Central memory CD8-positive, alpha-beta T cell (primary cell): ENCODE measurements around the gene SPOCK1.

ENCODE experiments used
- ATAC-seq: fragments of 150-1000 bp; cut with Tn5 transposase; replicated peaks from 2 replicates; pipeline ENCODE4 v1.10.0; 2022; ENCODE audit warnings: mild to moderate bottlenecking, moderate FRiP score, moderate number of reproducible peaks; ENCODE audit not compliant: poor library complexity, severe bottlenecking; ENCODE audit errors: extremely low read depth
- DNase-seq, 2 donors: peaks; one replicate each; pipeline ENCODE4 v3.0.0; 2021; ENCODE audit warnings: low spot score in 2 of 2
- H3K27ac Mint-ChIP-seq: one replicate; pipeline ENCODE4 v1.8.0; 2022; ENCODE audit warnings: low read depth, mild to moderate bottlenecking, moderate library complexity, mixed read lengths
- H3K27me3 Mint-ChIP-seq: one replicate; pipeline ENCODE4 v1.8.0; 2022; ENCODE audit warnings: mixed read lengths
- H3K36me3 Mint-ChIP-seq: one replicate; pipeline ENCODE4 v1.8.0; 2022; ENCODE audit warnings: mild to moderate bottlenecking, moderate library complexity, mixed read lengths; ENCODE audit not compliant: insufficient read depth
- H3K4me1 Mint-ChIP-seq: one replicate; pipeline ENCODE4 v1.8.0; 2022; ENCODE audit warnings: mixed read lengths
- H3K4me3 Mint-ChIP-seq: one replicate; pipeline ENCODE4 v1.8.0; 2022; ENCODE audit warnings: mild to moderate bottlenecking, moderate library complexity, mixed read lengths
- H3K9me3 Mint-ChIP-seq: one replicate; pipeline ENCODE4 v1.8.0; 2022; ENCODE audit warnings: mixed read lengths

The SPOCK1 gene

DNA sequence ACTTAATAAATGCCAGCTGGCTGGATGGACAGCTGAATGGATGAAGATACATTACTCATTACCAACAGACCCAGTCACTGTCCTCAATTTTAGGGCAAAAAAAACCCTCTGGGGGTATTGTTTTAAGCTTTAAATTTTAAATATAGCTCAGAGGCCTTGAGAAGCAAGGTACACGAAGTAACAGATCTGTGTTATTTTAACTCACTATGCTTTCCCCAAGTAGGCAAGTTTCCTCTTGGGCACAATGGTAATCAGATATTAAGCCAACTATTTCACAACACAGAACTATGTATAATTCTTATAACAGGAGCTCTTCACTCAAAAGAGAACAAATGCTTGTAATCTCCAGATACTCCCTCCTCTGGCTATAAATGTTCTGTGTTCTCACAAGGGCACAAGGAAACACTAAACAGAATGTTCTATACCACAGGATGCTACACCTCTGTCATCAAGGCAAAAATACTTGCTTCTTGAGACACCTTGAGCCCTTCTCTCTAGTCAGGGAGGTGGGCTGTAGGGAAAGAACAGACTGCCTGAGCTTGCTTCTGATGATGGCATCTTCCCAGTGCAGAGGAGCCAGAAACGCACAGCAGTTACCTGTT lies 443.8 kb downstream of the SPOCK1 start:
- peaks cover 7% of the 10 kb centered on the region for H3K9me3 Mint-ChIP-seq
- no peak overlapping the region for H3K27ac Mint-ChIP-seq
- H3K4me1 Mint-ChIP-seq, result no peaks in the 10 kb centered on the region
- no peaks in the 10 kb centered on the region for H3K36me3 Mint-ChIP-seq
- H3K4me3 Mint-ChIP-seq, result no peak overlapping the region
- no peak for ATAC-seq
- peaks cover 16% of the 10 kb centered on the region for H3K27me3 Mint-ChIP-seq
- DNase-seq, result no peak

GRCh38 chr5:137054792-137055191 lies 444.3 kb downstream of the SPOCK1 start:
- no peak overlapping the region for H3K27ac Mint-ChIP-seq
- H3K27me3 Mint-ChIP-seq, result peaks cover 16% of the 10 kb centered on the region
- no peak for DNase-seq
- no peak overlapping the region for H3K4me3 Mint-ChIP-seq
- ATAC-seq, result no peak
- H3K36me3 Mint-ChIP-seq, result no peaks in the 10 kb centered on the region
- no peaks in the 10 kb centered on the region for H3K4me1 Mint-ChIP-seq
- H3K9me3 Mint-ChIP-seq, result peaks cover 7% of the 10 kb centered on the region

DNA sequence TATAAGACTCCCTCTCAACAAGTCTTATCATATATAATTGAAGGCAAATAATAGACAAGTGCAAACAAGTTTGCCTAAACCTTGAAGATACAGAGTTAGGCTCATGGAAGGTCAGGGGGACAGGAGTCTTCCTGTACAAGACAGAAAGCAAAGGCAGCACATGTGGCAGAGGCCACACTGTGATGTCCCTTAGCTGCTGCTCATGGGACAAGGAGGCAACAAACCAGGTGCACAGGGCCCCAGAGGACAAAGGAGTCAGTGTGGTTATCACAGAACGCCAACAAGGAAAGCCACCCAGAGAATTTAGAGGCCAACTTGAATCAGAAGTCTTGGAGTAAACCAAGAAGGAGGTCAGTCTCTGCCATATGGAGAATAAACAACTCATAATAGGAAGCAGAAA lies 444.8 kb downstream of the SPOCK1 start:
- H3K27ac Mint-ChIP-seq, result no peak overlapping the region
- peaks cover 15% of the 10 kb centered on the region for H3K27me3 Mint-ChIP-seq
- no peak overlapping the region for H3K4me3 Mint-ChIP-seq
- DNase-seq (no peak), ATAC-seq (no peak)
- H3K9me3 Mint-ChIP-seq, result peaks cover 7% of the 10 kb centered on the region
- no peaks in the 10 kb centered on the region for H3K36me3 Mint-ChIP-seq
- no peaks in the 10 kb centered on the region for H3K4me1 Mint-ChIP-seq

- Mint-ChIP-seq H3K9me3 (no peaks in the 10 kb centered on the region), H3K27me3 (no peaks in the 10 kb centered on the region), H3K27ac (no peak overlapping the region), H3K4me1 (no peaks in the 10 kb centered on the region), H3K36me3 (no peaks in the 10 kb centered on the region), H3K4me3 (no peak overlapping the region)
- ATAC-seq (no peak), DNase-seq (no peak)
These were observed 448.0 kb downstream of the SPOCK1 start for GRCh38 chr5:137051161-137051560.

DNA sequence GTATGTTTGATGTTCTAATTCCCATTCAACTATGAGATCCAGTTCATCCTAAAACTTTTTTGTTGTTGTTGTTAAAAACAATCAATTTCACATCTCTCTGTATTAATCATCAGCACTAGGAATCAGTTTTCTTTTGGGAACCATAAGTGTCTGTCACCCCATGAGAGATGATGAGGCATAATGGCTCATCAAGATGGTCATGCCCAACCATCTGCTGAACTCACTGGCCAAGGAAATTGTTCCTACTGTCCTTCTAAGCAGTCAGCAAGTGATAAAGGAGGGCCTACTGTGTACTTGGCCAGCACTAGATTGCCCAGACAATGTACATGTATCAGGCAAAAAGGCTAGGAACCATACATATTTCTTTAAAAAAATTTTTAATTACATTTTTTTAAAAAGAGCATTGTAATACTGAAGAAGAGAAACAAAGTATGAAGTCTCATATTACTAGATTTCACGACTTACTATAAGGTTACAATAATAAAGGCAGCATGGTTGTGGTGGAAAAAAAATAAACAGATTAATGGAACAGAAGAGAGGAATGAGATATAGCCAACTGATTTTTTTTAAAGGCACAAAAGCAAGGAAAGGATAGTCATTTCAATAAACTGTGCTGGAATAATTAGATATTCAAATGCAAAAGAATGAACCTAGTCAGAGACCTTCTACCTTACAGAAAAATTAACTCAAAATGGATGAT lies 458.3 kb downstream of the SPOCK1 start:
- Mint-ChIP-seq H3K9me3 (peaks cover 10% of the 10 kb centered on the region), H3K4me3 (no peak overlapping the region), H3K27me3 (no peaks in the 10 kb centered on the region), H3K36me3 (no peaks in the 10 kb centered on the region), H3K27ac (no peak overlapping the region), H3K4me1 (no peaks in the 10 kb centered on the region)
- no peak for DNase-seq
- no peak for ATAC-seq

DNA sequence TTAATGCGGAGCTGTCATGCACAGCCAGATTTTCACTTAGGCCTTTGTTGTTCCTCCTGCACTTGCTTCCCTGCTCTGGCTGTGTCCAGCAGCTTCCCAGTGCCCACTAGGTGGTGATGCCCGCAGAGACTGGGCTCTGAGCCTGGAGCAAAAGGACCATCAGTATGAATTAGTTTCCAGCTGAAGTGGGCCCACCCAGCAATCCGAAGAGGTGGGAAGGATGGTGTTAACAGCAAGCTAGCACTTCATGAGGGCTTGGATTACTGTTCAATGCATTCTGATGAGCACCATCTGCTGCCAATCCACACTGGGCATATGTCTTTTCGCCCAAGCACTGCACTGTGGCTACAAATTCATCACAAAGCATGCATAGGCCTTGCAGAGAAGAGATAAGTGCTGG lies 459.1 kb downstream of the SPOCK1 start:
- no peaks in the 10 kb centered on the region for H3K4me1 Mint-ChIP-seq
- peaks cover 10% of the 10 kb centered on the region for H3K9me3 Mint-ChIP-seq
- ATAC-seq (no peak), DNase-seq (no peak)
- H3K36me3 Mint-ChIP-seq, result no peaks in the 10 kb centered on the region
- H3K27me3 Mint-ChIP-seq, result no peaks in the 10 kb centered on the region
- no peak overlapping the region for H3K4me3 Mint-ChIP-seq
- no peak overlapping the region for H3K27ac Mint-ChIP-seq

- Mint-ChIP-seq H3K4me3 (no peak overlapping the region), H3K27me3 (no peaks in the 10 kb centered on the region), H3K27ac (no peak overlapping the region), H3K9me3 (peaks cover 6% of the 10 kb centered on the region), H3K4me1 (no peaks in the 10 kb centered on the region), H3K36me3 (no peaks in the 10 kb centered on the region)
- DNase-seq (no peak), ATAC-seq (no peak)
These were observed 461.3 kb downstream of the SPOCK1 start for GRCh38 chr5:137037848-137038247.

DNA sequence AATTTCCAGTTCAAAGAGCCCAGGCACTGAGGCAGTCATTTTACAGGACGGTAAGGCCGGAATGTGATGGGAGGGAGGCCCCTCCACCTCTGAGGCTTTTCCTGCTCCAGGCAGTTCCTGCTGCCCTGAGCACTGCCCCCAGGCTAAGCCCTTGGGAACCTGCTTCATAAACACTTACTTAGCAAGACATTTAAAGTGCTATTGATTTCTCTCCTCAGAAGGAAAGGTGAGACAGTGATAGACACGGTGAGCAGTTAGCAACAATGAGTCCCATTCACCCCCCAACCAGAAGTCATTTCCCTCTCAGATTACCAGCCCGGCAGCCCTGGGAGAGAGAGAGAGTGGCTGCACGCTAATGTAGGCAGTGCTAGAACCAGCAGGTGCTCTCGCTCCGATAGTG lies 462.5 kb downstream of the SPOCK1 start:
- Mint-ChIP-seq H3K27ac (no peak overlapping the region), H3K9me3 (peaks cover 5% of the 10 kb centered on the region), H3K4me1 (no peaks in the 10 kb centered on the region), H3K4me3 (no peak overlapping the region), H3K36me3 (no peaks in the 10 kb centered on the region), H3K27me3 (no peaks in the 10 kb centered on the region)
- DNase-seq (no peak), ATAC-seq (no peak)

DNA sequence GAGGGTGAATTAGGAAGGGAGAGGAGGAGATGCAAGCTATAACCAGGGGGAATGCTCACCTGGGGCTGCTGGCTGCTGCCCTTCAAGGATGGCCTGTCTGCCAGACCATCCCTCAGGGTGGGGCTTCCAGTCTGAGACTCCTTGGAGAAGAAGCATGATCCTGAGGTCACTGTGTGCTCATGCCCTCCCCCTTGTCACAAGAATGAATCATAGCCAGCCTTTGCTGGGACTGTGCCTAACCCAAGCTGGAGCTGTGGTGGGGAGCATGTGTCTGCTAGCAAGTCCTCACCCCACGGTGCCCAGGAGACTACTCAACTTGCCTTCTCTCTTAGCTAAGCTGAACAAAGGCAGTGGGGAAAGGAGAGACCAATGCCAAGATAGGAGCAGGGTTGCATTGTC lies 463.6 kb downstream of the SPOCK1 start:
- H3K4me1 Mint-ChIP-seq, result no peaks in the 10 kb centered on the region
- H3K27ac Mint-ChIP-seq, result no peak overlapping the region
- H3K9me3 Mint-ChIP-seq, result peaks cover 5% of the 10 kb centered on the region
- DNase-seq, result no peak
- no peak overlapping the region for H3K4me3 Mint-ChIP-seq
- H3K36me3 Mint-ChIP-seq, result no peaks in the 10 kb centered on the region
- no peak for ATAC-seq
- H3K27me3 Mint-ChIP-seq, result no peaks in the 10 kb centered on the region

- ATAC-seq, result no peak
- peaks cover 5% of the 10 kb centered on the region for H3K9me3 Mint-ChIP-seq
- H3K4me3 Mint-ChIP-seq, result no peak overlapping the region
- no peaks in the 10 kb centered on the region for H3K36me3 Mint-ChIP-seq
- no peaks in the 10 kb centered on the region for H3K27me3 Mint-ChIP-seq
- no peaks in the 10 kb centered on the region for H3K4me1 Mint-ChIP-seq
- H3K27ac Mint-ChIP-seq, result no peak overlapping the region
- no peak for DNase-seq
These were observed 464.2 kb downstream of the SPOCK1 start for GRCh38 chr5:137034764-137035479.

GRCh38 chr5:137034213-137034612 lies 464.9 kb downstream of the SPOCK1 start:
- H3K4me3 Mint-ChIP-seq, result no peak overlapping the region
- H3K27ac Mint-ChIP-seq, result no peak overlapping the region
- ATAC-seq (no peak), DNase-seq (no peak)
- no peaks in the 10 kb centered on the region for H3K4me1 Mint-ChIP-seq
- H3K36me3 Mint-ChIP-seq, result no peaks in the 10 kb centered on the region
- H3K9me3 Mint-ChIP-seq, result peaks cover 5% of the 10 kb centered on the region
- H3K27me3 Mint-ChIP-seq, result no peaks in the 10 kb centered on the region

DNA sequence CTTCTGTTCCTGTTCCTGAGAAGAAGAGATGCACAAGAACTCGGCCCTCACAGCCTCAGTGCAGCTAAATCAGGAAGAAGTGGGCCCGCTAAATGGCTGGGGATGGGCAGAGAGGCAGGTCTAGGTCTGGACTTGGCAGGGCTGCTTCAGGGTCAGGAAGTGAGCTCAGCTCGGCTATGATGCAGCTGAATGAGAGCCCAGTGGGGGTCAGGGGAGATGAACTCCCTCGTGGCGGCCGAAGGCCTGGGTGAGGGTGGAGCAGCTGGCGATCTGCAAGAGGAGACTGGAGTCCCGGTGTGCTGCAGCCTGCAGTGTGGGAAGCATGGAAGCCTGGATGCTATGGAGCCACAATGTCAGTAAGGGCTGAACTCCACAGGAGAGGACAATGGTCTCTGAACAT lies 466.2 kb downstream of the SPOCK1 start:
- H3K4me1 Mint-ChIP-seq, result no peaks in the 10 kb centered on the region
- no peaks in the 10 kb centered on the region for H3K27me3 Mint-ChIP-seq
- H3K36me3 Mint-ChIP-seq, result no peaks in the 10 kb centered on the region
- no peak overlapping the region for H3K4me3 Mint-ChIP-seq
- peaks cover 5% of the 10 kb centered on the region for H3K9me3 Mint-ChIP-seq
- H3K27ac Mint-ChIP-seq, result no peak overlapping the region
- DNase-seq (no peak), ATAC-seq (no peak)

- DNase-seq, result no peak
- H3K27ac Mint-ChIP-seq, result no peak overlapping the region
- ATAC-seq, result no peak
- no peaks in the 10 kb centered on the region for H3K36me3 Mint-ChIP-seq
- peaks cover 5% of the 10 kb centered on the region for H3K9me3 Mint-ChIP-seq
- H3K27me3 Mint-ChIP-seq, result no peaks in the 10 kb centered on the region
- H3K4me3 Mint-ChIP-seq, result no peak overlapping the region
- no peaks in the 10 kb centered on the region for H3K4me1 Mint-ChIP-seq
These were observed 471.4 kb downstream of the SPOCK1 start for GRCh38 chr5:137027758-137028157.
